Fibroblast of skin of right quadriceps (primary cell): ENCODE data around the gene CEP250.
"Not testable (repeated sequence)": the region's sequence is repeated elsewhere in the genome, so short reads cannot be mapped to it uniquely, and the experiment has no call there.

Experiments used
- DNase-seq: peaks from one replicate; pipeline ENCODE4 v3.0.0-alpha.2; 2013

The CEP250 gene

GRCh38 chr20:35502352-35502751, 47.0 kb downstream of the CEP250 start:
- no peak for DNase-seq

- DNase-seq, result no peak
Measured at GRCh38 chr20:35503281-35503680, 47.9 kb downstream of the CEP250 start.

- no peak for DNase-seq
Measured at GRCh38 chr20:35503841-35504561, 48.6 kb downstream of the CEP250 start.

- DNase-seq, result no peak
Measured at GRCh38 chr20:35504751-35505150, 49.4 kb downstream of the CEP250 start.

- no peak for DNase-seq
Measured at GRCh38 chr20:35506179-35506578, 50.8 kb downstream of the CEP250 start.

GRCh38 chr20:35506872-35507638, 51.7 kb downstream of the CEP250 start:
- no peak for DNase-seq

- DNase-seq, result no peak
Measured at GRCh38 chr20:35508493-35509218, 53.3 kb downstream of the CEP250 start.

GRCh38 chr20:35510951-35511735, 55.7 kb downstream of the CEP250 start:
- peak; percentile 37 for DNase-seq

GRCh38 chr20:35511814-35512420, 56.5 kb downstream of the CEP250 start:
- peak; percentile 36 for DNase-seq

GRCh38 chr20:35514371-35514932, 59.1 kb downstream of the CEP250 start:
- DNase-seq, result no peak

GRCh38 chr20:35515341-35515740, 59.9 kb downstream of the CEP250 start:
- DNase-seq, result no peak

GRCh38 chr20:35515949-35516645, 60.7 kb downstream of the CEP250 start:
- peak; percentile 74 for DNase-seq

GRCh38 chr20:35517125-35517524, 61.7 kb downstream of the CEP250 start:
- no peak for DNase-seq

GRCh38 chr20:35517767-35518166, 62.4 kb downstream of the CEP250 start:
- DNase-seq, result not testable (repeated sequence)

- DNase-seq, result no peak
Measured at GRCh38 chr20:35518955-35519354, 63.6 kb downstream of the CEP250 start.

- no peak for DNase-seq
Measured at GRCh38 chr20:35523298-35523888, 68.0 kb downstream of the CEP250 start.

GRCh38 chr20:35525639-35526038, 70.2 kb downstream of the CEP250 start:
- DNase-seq, result no peak

- no peak for DNase-seq
Measured at GRCh38 chr20:35527122-35527769, 71.8 kb downstream of the CEP250 start.

- DNase-seq, result no peak
Measured at GRCh38 chr20:35529552-35529951, 74.2 kb downstream of the CEP250 start, which contains the start of gene C20orf173. TSS of gene C20orf173 (minus strand) at chr20:35529652. CDS start at chr20:35529373, 279 bp downstream.

- no peak for DNase-seq
Measured at GRCh38 chr20:35539756-35540212, 84.4 kb downstream of the CEP250 start.
